ENCODE data around the gene ARHGAP15. TPM values are rescaled to one million over a fixed set of nuclear protein-coding genes. Genes with fewer than 3 reads are reported as not detected.
A peak's percentile ranks its signal among the peaks of the same experiment; 100 is the strongest.

The ARHGAP15 gene
- total RNA-seq, 1 donor from 2014 or later: not detected

- TF ChIP-seq, protein P1, sequence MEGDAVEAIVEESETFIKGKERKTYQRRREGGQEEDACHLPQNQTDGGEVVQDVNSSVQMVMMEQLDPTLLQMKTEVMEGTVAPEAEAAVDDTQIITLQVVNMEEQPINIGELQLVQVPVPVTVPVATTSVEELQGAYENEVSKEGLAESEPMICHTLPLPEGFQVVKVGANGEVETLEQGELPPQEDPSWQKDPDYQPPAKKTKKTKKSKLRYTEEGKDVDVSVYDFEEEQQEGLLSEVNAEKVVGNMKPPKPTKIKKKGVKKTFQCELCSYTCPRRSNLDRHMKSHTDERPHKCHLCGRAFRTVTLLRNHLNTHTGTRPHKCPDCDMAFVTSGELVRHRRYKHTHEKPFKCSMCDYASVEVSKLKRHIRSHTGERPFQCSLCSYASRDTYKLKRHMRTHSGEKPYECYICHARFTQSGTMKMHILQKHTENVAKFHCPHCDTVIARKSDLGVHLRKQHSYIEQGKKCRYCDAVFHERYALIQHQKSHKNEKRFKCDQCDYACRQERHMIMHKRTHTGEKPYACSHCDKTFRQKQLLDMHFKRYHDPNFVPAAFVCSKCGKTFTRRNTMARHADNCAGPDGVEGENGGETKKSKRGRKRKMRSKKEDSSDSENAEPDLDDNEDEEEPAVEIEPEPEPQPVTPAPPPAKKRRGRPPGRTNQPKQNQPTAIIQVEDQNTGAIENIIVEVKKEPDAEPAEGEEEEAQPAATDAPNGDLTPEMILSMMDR (conservative IDR thresholded peaks at IDR 0.05; ENCODE audit: low read depth, low read length): no peak
- no peak for DNase-seq (ENCODE audit: low read depth)
- H3K4me3 ChIP-seq (ENCODE audit: low read depth, low read length): no peak overlapping the region
Observed at GRCh38 chr2:143550500-143550899, 421.3 kb downstream of the ARHGAP15 start.

GRCh38 chr2:143551971-143552650, 422.9 kb downstream of the ARHGAP15 start:
- TF ChIP-seq, protein P1 (conservative IDR thresholded peaks at IDR 0.05; ENCODE audit: low read depth, low read length): no peak
- DNase-seq (ENCODE audit: low read depth): no peak
- no peak overlapping the region for H3K4me3 ChIP-seq (ENCODE audit: low read depth, low read length)

GRCh38 chr2:143553261-143553660, 424.0 kb downstream of the ARHGAP15 start:
- H3K4me3 ChIP-seq (ENCODE audit: low read depth, low read length): no peak overlapping the region
- no peak for DNase-seq (ENCODE audit: low read depth)
- TF ChIP-seq, protein P1 (conservative IDR thresholded peaks at IDR 0.05; ENCODE audit: low read depth, low read length): no peak

GRCh38 chr2:143558665-143559064, 429.4 kb downstream of the ARHGAP15 start:
- TF ChIP-seq, protein P1 (conservative IDR thresholded peaks at IDR 0.05; ENCODE audit: low read depth, low read length): no peak
- peak; percentile 25 for DNase-seq (ENCODE audit: low read depth)
- H3K4me3 ChIP-seq (ENCODE audit: low read depth, low read length): no peak overlapping the region

DNA sequence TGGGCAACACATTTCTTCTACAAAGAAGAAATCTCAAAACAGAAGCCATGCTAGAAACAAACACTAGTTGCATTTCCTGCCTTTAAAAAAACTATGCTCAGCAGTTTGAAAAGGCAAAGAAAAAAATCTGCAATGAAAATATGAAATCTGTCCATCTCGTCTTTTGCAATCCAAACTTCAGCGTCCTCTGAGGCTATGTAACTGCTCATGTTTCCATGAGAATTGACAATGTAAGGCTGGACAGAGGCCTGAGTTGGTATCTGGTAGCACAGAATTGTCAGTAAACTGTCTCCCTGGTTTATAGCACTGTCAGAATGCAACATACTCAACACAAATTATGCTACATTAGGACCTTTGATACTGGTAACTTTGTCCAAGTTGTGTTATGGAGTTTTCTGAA, 429.9 kb downstream of the ARHGAP15 start:
- no peak overlapping the region for H3K4me3 ChIP-seq (ENCODE audit: low read depth, low read length)
- TF ChIP-seq, protein P1 (conservative IDR thresholded peaks at IDR 0.05; ENCODE audit: low read depth, low read length): no peak
- no peak for DNase-seq (ENCODE audit: low read depth)

GRCh38 chr2:143560724-143561123, 431.5 kb downstream of the ARHGAP15 start:
- DNase-seq (ENCODE audit: low read depth): no peak
- TF ChIP-seq, protein P1 (conservative IDR thresholded peaks at IDR 0.05; ENCODE audit: low read depth, low read length): no peak
- no peak overlapping the region for H3K4me3 ChIP-seq (ENCODE audit: low read depth, low read length)

GRCh38 chr2:143564419-143564818, 435.2 kb downstream of the ARHGAP15 start:
- TF ChIP-seq, protein P1 (conservative IDR thresholded peaks at IDR 0.05; ENCODE audit: low read depth, low read length): no peak
- no peak overlapping the region for H3K4me3 ChIP-seq (ENCODE audit: low read depth, low read length)
- DNase-seq (ENCODE audit: low read depth): no peak
